Smooth muscle cell (in vitro differentiated cells): Measurements from ENCODE around the gene VARS1. TPM values are rescaled to one million over a fixed set of nuclear protein-coding genes. Genes with fewer than 3 reads are reported as not detected.

ENCODE experiments used
- DNase-seq: peaks from one replicate; lab custom pipeline; 2025; ENCODE audit not compliant: unreplicated experiment; lab: John Stamatoyannopoulos, UW
- H2AFZ ChIP-seq: fragments of 200-600 bp; sonication (generic); 2 replicates; pipeline ENCODE4 v1.6.0; 2016; ENCODE audit warnings: antibody characterized with exemption, low read depth, mild to moderate bottlenecking
- H3F3A ChIP-seq: fragments of 200-600 bp; sonication (generic); 2 replicates; pipeline ENCODE4 v1.6.0; 2017; ENCODE audit warnings: antibody characterized with exemption, low read depth
- H3K27ac ChIP-seq: fragments of 200-600 bp; sonication (generic); 2 replicates; pipeline ENCODE4 v1.5.1; 2016; ENCODE audit warnings: low read depth, mild to moderate bottlenecking
- H3K27me3 ChIP-seq: fragments of 200-600 bp; sonication (generic); 2 replicates; pipeline ENCODE4 v1.6.1; 2016; ENCODE audit warnings: low read depth, mild to moderate bottlenecking
- H3K36me3 ChIP-seq: fragments of 200-600 bp; sonication (generic); 2 replicates; pipeline ENCODE4 v1.5.1; 2016; ENCODE audit warnings: low read depth
- H3K4me1 ChIP-seq: fragments of 200-600 bp; sonication (generic); 2 replicates; pipeline ENCODE4 v1.5.1; 2016; ENCODE audit warnings: low read depth
- H3K4me2 ChIP-seq: fragments of 200-600 bp; sonication (generic); 2 replicates; pipeline ENCODE4 v1.6.0; 2016; ENCODE audit warnings: mild to moderate bottlenecking
- H3K4me3 ChIP-seq: fragments of 200-600 bp; sonication (generic); 2 replicates; pipeline ENCODE4 v1.5.1; 2016; ENCODE audit warnings: mild to moderate bottlenecking
- H3K79me2 ChIP-seq: fragments of 200-600 bp; sonication (generic); 2 replicates; pipeline ENCODE4 v1.6.0; 2016; ENCODE audit warnings: low read depth, mild to moderate bottlenecking
- H3K9ac ChIP-seq: fragments of 200-600 bp; sonication (generic); 2 replicates; pipeline ENCODE4 v1.6.0; 2016; ENCODE audit warnings: low read depth
- H3K9me3 ChIP-seq: fragments of 200-600 bp; sonication (generic); replicated peaks from 2 replicates; pipeline ENCODE4 v1.5.1; 2016; ENCODE audit warnings: low read depth
- H4K20me1 ChIP-seq: fragments of 200-600 bp; sonication (generic); 2 replicates; pipeline ENCODE4 v1.6.0; 2016; ENCODE audit warnings: low read depth
- CTCF ChIP-seq: fragments of 200-600 bp; sonication (generic); IDR thresholded peaks from 2 replicates; pipeline ENCODE4 v1.5.1; 2017; ENCODE audit warnings: borderline replicate concordance, mild to moderate bottlenecking, antibody characterized with exemption; ENCODE audit not compliant: insufficient read depth, poor library complexity, severe bottlenecking
- WGBS: methylation state at CpG from one replicate; pipeline ENCODE4 v1.1.7; 2016; ENCODE audit warnings: low lambda C conversion rate; 5-methylcytosine and 5-hydroxymethylcytosine counted together
- polyA plus RNA-seq: library from polyadenylated mRNA; unstranded; fragments of >200 nt; fragmentation: Nextera tagmentation; extraction: Ambion mirVana; gene quantifications from 2 replicates; pipeline ENCODE4 v1.2.1, GENCODE V29; 2016
- total RNA-seq: library from RNA; depleted of rRNA; stranded (reverse); fragments of >200 nt; gene quantifications from 2 replicates; pipeline ENCODE4 v1.2.3, GENCODE V29; 2014

VARS1 gene
- total and polyA plus RNA-seq, 2 experiments from 2014 or later: 60.8 to 80.8 TPM

GRCh38 chr6:31797588-31797987, 2.0 kb upstream of the VARS1 start:
- WGBS: 90% methylated on average over 5 of the region's 5 CpGs
- DNase-seq: no peak

GRCh38 chr6:31796993-31797385, 1.4 kb upstream of the VARS1 start:
- no peaks in the 10 kb centered on the region for H3K36me3 ChIP-seq
- no peak overlapping the region for H3K9ac ChIP-seq
- H3F3A ChIP-seq: peaks cover 14% of the 10 kb centered on the region
- TF ChIP-seq CTCF: no peak
- no peak overlapping the region for H2AFZ ChIP-seq
- H4K20me1 ChIP-seq: no peaks in the 10 kb centered on the region
- H3K4me2 ChIP-seq: no peak overlapping the region
- peaks cover 16% of the 10 kb centered on the region for H3K79me2 ChIP-seq
- no peaks in the 10 kb centered on the region for H3K4me1 ChIP-seq
- peak overlapping the region; percentile 6 for H3K27ac ChIP-seq
- H3K9me3 ChIP-seq: no peaks in the 10 kb centered on the region
- no peaks in the 10 kb centered on the region for H3K27me3 ChIP-seq
- H3K4me3 ChIP-seq: no peak overlapping the region
- DNase-seq: no peak
- 95% methylated on average over 2 of the region's 2 CpGs for WGBS

More at GRCh38 chr6:31797588-31797987, 2.0 kb upstream of the VARS1 start:
- Histone ChIP-seq H3K9ac (no peak overlapping the region), H4K20me1 (no peaks in the 10 kb centered on the region), H3K4me3 (no peak overlapping the region), H3K9me3 (no peaks in the 10 kb centered on the region), H3K27me3 (no peaks in the 10 kb centered on the region), H3K27ac (no peak overlapping the region), H3K79me2 (peaks cover 18% of the 10 kb centered on the region), H3K4me2 (no peak overlapping the region), H3K4me1 (no peaks in the 10 kb centered on the region), H2AFZ (no peak overlapping the region), H3K36me3 (no peaks in the 10 kb centered on the region), H3F3A (peaks cover 14% of the 10 kb centered on the region)
- no peak for TF ChIP-seq CTCF

- no peaks in the 10 kb centered on the region for H3K36me3 ChIP-seq
- peak overlapping the region; percentile 96 for H3K4me2 ChIP-seq
- peak overlapping the region; percentile 98 for H3K4me3 ChIP-seq
- no peak for DNase-seq
- no peak for TF ChIP-seq CTCF
- peak overlapping the region; percentile 90 for H3K27ac ChIP-seq
- H4K20me1 ChIP-seq: no peaks in the 10 kb centered on the region
- H3K27me3 ChIP-seq: no peaks in the 10 kb centered on the region
- H3K9me3 ChIP-seq: no peaks in the 10 kb centered on the region
- H3F3A ChIP-seq: peaks cover 14% of the 10 kb centered on the region
- H2AFZ ChIP-seq: peak overlapping the region; percentile 97
- 2% methylated on average over 39 of the region's 44 CpGs for WGBS
- H3K9ac ChIP-seq: peak overlapping the region; percentile 89
- no peaks in the 10 kb centered on the region for H3K4me1 ChIP-seq
- H3K79me2 ChIP-seq: peaks cover 17% of the 10 kb centered on the region
Measured at GRCh38 chr6:31794866-31795615, 511 bp downstream of the VARS1 start.
